IPS-NIHi7 (cell line): ENCODE results near the gene SNX5.

Experiments
- DNase-seq: peaks from one replicate; pipeline ENCODE4 v3.0.0; 2012; ENCODE audit warnings: mixed read lengths; ENCODE audit errors: extremely low spot score

Gene SNX5

DNA sequence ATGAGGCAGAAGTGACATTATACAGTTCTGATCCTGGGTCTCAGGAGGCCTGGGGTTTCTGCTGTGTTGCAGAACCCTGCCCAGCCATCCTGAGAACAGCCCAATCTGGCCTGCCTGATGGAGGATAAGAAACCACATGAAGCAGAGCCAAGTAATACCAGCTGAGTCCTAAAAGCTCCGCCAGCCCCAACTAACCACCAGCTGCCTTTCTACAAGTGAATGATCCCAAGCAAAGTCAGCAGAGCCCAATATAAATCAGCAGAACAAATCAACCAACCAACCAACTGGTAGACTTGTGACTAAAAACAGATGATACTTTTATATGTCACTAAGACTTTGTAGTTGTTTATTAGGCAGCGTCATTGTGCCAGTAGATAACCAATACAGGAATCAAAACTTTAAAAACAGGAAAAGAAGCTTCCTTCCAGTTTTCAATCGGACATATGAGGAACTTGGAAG lies 52.1 kb downstream of the SNX5 start:
- peak; percentile 7 for DNase-seq

DNA sequence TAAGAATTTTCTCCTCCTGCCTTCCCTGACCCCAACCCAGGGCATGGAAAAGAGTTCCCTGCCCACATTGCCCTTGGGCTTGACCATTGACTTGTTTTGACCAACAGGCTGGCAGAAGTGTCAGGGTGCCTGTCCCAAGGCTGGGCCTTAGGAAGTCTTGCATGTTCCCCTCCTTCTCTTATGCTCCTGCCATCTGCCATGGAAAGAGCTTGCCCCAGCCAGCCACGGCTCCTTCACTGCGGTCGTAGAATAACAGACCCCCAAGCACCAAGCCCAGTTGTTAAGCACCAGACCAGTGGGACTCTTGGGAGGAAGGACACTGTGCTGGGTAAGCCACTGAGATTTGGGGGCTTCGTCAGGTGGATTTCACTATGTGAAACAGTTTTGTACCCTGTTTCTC lies 53.6 kb downstream of the SNX5 start:
- DNase-seq = no peak

DNA sequence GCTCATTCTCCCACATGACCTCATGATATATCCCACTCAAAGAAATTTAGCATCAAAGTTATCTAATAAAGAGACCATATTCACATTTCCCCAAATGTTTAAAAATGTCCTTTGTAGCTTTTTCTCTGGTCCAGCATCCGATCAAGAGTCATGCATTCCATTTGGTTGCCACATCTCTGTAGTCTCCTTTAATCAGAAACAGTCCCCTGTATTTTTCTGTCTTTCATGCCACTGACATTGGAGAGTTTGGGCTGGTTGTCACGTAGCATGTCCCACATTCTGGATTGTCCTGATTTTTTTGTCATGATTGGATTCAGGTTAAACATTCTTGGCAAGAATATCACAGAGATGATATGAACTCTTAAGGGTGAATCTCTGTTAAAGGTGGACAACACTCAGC lies 55.7 kb downstream of the SNX5 start:
- DNase-seq = no peak

DNA sequence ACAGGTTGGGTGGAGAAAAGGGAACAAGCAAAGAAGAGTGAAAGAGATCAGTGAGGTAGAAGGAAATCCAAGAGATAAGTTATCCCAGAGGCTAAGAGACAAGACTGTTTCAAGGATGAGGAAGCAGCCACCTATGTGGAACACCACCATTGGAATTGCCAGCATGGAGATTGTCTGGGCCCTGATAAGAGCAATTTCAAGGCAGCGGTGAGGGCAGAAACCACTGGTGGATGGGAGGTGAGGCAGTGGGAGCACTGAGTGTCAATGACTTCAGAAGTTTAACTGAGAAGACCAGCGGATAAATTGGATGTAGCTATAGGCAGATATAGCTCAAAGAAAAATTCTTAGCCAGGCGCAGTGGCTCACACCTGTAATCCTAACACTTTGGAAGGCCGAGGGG lies 56.7 kb downstream of the SNX5 start:
- DNase-seq = no peak

DNA sequence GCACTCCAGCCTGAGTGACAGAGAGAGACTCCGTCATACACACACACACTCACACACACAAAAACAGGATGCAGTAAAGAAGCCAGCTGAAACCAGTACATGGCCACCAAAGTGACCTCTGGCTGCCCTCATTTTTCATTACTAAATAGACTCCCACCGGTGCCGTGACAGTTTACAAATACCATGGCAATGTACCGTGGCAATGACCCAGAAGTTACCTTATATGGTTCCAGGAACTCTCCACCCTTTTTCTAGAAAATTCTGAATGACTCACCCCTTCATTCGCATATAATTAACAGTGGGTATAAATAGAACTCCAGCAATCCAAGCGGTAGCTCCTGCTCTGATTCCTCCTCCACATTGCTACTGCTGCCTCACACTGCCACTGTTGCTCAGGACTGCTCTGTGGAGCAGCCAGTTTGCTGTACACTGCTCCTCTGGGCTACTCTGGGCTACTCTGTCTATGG lies 57.7 kb downstream of the SNX5 start:
- no peak for DNase-seq

DNA sequence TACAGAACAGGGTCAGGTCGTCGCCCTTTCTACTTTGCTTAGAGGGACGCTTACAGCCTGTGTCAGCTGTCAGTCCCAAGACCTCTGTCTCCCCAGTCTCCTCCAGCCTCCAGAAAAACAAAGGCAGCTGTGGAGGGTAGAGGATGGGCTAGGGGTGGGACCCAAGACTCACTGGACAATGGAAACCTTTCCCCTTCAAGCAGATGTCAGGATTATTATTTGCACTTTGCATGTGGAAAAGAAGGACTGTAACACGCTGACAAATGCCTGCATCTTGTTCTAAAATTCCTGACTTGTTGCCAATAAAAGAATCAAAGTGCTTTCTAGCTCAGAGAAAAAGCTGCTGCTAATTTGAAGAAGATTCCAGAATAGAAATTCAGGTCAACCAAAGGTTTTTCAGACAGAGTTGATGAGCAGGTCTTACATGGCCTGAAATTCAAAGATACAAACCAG lies 58.7 kb downstream of the SNX5 start:
- no peak for DNase-seq

DNA sequence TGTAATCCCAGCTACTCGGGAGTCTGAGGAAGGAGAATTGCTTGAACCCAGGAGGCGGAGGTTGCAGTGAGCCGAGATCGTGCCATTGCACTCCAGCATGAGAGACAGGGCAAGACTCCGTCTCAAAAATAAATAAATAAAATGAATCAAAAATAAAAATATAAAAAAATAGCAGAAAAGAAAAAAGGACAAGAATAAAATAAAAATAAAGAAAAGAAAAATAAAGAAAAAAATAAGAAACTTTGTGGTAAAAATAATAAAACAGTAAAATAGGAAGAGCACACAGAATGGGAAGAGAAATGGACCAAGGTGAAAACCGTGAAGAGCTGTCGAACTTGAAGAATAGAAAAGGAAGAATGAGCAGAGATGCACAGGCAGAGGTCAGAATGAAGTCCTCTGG lies 63.0 kb downstream of the SNX5 start:
- no peak for DNase-seq

DNA sequence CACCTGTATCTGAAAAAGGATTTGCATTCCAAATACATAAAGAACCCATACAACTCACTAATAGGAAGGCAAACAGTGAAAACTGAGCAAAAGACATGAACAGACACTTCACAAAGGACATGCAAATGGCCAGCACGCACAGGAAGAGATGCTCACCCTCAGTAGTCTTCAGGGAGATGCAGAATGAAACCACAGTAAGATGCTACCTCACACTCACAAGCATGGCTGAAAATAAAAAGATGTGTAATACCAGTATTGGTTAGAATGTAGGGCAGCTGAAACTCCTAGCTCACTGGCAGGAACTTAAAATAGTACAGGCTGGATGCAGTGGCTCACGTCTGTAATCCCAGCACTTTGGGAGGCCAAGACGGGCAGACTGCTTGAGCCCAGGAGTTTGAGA lies 64.6 kb downstream of the SNX5 start:
- no peak for DNase-seq

DNA sequence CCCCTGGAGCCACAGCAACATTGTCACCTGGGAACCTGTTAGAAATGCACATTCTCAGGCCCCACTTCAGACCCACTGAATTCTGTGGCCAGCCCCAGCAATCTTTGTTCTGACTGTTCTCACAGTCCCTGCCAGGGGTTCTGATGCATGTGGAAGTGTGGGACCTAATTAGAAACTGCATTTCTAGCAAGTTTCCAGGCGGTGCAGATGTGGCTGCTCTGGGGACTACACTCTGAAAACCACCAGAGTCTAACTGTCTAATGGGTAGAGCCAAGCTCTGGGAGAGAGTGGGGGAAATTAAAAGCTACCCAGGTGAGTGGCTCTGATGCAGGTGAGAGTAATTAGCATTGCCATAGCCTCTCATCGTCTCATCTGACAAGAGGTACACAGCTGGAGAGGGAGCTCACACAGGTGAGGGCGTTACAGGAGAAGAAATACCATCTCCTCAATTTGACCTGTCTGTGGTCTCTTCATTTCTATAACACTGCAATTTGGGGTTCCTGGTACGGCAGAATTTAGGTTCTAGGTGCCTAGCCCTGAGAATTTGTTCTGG lies 66.0 kb downstream of the SNX5 start:
- DNase-seq = no peak

DNA sequence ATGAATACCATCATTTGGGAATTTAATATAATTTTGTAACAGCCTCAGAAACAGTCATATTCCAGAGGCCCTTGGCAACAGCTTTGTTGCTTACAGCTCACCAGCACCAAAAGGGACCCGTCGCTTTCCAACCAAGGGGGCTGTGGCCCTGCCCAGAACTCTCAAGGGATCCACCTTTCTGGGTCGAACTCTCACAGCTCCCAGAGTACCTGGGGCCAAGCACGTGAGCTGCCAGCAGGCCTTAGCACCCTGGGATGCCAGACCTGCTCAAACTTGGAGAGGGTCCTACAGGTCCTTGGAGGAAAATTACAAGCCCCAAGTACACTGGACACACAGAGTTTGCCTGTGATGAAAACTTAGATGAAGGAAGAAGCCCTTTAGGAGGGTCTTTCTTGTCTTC lies 66.6 kb downstream of the SNX5 start:
- no peak for DNase-seq

DNA sequence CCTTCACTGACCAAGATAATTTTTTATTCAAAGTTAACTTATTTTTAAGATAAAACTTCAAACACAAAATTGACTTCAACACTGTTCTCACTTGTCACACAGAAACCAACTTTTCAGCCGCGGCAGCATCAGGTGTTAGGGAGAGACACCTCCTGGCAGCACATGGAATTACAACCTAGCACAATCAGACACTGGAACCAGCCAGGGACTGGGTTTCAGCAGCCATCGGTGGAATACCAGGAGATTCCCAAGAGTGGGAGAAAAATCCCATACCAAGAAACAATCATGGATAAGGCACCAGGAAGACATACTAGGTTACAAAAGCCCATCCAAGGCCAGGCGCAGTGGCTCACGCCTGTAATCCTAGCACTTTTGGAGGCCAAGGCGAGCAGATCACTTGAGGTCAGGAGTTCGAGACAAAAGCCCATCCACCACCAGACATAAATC lies 70.0 kb downstream of the SNX5 start:
- peak; percentile 84 for DNase-seq

DNA sequence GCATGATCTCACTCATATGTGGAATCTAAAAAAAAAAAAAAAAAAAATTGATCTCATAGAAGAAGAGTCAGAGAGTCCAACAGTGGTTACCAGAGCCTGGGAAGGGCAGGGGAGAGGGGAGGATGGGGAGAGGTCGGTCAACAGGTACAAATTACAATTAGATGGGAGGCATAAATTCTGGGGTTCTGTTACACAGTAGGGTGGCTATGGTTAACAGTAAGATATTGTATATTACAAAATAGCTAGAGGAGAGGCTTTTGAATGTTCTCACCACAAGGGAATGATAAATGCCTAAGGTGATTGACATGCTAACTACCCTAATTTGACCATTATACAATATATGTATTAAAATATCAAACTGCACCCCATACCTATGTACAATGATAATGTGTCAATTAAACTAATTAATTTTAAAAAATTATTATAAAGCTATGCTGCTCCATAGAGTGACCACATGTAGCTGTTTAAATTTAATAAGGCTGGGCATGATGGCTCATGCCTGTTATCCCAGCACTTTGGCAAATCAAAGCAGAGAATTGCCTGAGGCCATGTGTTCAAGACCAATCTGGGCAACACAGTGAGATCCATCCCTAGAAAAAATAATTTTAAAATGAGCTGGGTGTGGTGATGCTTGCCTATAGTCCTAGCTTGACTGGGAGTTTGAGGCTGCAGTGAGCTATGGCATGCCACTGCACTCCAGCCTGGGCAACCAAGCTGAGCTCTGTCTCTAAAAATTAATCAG lies 70.9 kb downstream of the SNX5 start:
- no peak for DNase-seq

DNA sequence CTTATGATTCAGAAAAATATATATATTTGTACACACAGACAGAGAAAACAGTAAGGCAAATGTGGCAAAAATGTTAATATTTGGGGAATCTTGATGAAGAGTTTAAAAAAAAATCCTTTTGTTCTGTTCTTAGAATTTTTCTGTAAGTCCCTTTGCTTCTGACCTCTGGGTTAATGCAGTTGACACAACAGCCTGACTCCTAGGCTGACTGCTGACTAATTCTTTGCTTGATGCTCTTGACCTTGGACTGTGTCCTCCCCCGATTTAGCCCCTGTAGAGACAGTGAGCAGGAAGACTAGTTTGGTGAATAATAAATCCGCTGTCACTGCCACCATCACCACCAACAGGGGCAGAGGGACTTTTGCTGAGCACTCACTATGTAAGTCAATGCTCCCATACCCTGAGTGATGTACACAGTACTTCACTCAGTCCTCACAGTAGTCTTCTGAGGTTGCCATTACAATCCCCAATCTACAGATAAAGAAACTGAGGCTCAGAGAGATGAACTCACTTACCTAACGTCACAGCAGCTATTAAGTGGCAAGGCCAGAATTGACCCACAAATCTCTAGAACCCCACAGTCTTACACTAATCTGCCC lies 71.7 kb downstream of the SNX5 start:
- DNase-seq = no peak

DNA sequence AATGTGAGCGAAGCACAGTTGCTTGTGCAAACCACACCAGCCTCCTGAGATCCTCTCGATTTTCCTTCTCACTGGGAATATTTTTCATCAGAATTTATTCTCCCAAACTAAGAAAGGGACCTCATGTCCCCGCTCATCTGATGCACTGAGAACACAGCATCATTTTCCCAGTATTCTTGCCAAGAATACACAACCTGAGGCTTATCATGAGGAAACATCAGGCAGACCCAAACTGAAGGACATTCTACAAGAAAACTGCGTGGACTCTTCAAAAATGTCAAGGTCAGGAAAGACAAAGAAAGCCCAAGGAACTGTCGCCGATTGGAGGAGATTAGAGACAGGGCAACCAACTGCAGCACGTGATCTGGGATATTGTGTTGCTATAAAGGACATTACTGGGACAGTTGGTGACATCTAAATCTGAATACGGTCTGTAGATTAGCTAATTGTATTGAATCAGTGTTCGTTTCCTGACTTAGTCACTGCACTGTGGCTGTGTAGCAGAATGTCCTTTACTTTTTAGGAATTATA lies 72.3 kb downstream of the SNX5 start:
- DNase-seq = no peak

DNA sequence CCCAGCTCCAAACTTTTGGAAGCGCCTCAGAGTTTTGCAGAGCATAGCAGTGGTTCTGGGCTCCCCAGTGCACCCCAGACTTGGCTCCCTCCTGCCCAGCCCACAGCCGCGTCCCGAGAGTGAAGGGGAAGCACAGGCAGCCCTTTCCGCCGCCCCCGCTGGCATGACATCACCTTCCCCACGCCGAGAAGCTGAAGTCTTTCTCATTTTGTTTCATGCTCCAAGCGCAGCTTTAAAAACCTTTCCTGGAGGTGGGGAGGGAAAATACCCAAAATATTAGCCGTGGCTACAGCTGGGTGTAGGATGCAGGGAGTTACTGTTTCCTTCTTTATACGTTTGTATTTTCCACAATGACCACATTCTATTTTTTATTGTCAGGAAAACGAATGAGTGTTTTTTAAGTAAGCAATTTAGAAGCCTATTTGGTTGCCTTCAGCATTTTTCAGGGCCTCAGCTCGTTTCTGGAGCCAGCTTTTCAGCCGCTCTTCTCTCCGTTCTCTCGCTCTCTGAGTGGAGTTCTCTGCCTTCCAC lies 72.9 kb downstream of the SNX5 start:
- no peak for DNase-seq

DNA sequence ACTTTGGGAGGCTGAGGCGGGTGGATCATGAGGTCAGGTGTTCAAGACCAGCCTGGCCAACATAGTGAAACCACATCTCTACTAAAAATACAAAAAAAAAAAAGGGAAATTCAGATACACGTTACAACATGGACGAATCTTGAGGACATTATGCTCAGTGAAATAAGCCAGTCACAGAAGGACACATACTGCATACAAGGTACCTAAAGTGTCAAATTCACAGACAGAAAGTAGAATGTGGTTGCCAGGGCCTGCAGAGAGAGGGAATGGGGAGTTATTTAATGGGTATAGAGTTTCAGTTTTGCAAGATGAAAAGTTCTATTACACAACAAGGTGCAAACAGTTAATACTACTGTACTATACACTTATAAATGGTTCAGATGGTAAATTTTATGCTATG lies 75.1 kb downstream of the SNX5 start:
- no peak for DNase-seq

DNA sequence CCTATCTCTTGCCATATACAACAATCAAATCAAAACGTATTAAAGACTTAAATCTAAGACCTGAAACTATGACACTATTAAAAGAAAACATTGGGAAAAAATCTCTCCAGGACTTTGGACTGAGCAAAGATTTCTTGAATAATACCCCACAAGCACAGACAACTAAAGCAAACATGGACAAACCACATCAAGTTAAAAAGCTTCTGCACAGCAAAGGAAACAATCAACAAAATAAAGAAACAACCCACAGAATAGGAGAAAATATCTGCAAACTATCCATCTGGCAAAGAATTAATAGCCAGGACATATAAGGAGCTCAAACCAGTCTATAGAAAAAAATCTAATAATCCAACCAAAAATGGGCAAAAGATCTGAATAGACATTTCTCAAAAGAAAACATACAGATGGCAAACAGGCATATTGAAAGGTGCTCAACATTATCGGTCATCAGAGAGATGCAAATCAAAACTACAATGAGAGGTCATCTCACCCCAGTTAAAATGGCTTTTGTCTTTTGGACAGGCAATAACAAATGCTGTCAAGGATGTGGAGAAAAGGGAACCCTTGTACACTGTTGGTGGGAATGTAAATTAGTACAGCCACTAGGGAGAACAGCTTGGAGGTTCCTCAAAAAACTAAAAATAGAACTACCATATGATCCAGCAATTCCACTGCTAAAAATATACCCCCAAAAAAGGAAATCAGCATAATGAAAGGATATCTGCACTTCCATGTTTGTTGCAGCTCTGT lies 76.2 kb downstream of the SNX5 start:
- no peak for DNase-seq
